Mucosa of stomach (tissue), 1 donor: ENCODE results near the gene BUB3.

ENCODE experiments used
- H3K27me3 ChIP-seq: one replicate; pipeline ENCODE4 v1.7.0; 2013; ENCODE audit warnings: mild to moderate bottlenecking, low read length; ENCODE audit not compliant: control insufficient read depth, insufficient read depth
- H3K36me3 ChIP-seq: one replicate; pipeline ENCODE4 v1.7.0; 2013; ENCODE audit warnings: low read length; ENCODE audit not compliant: control insufficient read depth, insufficient read depth
- H3K4me1 ChIP-seq: one replicate; pipeline ENCODE4 v1.7.0; 2013; ENCODE audit warnings: mild to moderate bottlenecking, low read length; ENCODE audit not compliant: control insufficient read depth, insufficient read depth
- H3K4me3 ChIP-seq: one replicate; pipeline ENCODE4 v1.7.0; 2013; ENCODE audit warnings: low read length
- H3K9ac ChIP-seq: one replicate; pipeline ENCODE4 v1.7.0; 2013; ENCODE audit warnings: mild to moderate bottlenecking, low read length, moderate library complexity
- H3K9me3 ChIP-seq: one replicate; pipeline ENCODE4 v1.7.0; 2013; ENCODE audit warnings: mild to moderate bottlenecking, low read length, moderate library complexity; ENCODE audit not compliant: control insufficient read depth
- donor health status: Pancreatic carcinoma.

The BUB3 gene

GRCh38 chr10:123203393-123204126 lies 49.4 kb downstream of the BUB3 start:
- Histone ChIP-seq H3K4me1 (peaks cover 4% of the 10 kb centered on the region), H3K4me3 (no peak overlapping the region), H3K27me3 (no peaks in the 10 kb centered on the region), H3K9me3 (no peaks in the 10 kb centered on the region), H3K36me3 (no peaks in the 10 kb centered on the region), H3K9ac (no peak overlapping the region)

DNA sequence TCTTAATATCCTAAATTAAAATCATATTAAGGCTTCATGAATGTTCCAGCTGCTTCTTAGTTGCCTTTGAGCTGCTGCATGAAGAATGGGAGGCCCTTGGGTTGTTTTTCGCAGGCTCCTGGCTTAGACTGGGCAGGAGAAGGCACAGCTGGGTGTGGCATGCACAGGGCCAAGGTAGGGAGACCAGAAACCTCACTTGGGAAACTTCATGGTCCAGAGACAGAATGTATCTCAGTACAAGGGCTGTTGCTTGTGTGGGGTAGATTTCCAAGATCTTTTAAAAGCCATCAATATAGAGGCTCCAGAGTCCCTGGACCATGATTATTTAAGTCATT lies 49.9 kb downstream of the BUB3 start:
- Histone ChIP-seq H3K9ac (no peak overlapping the region), H3K9me3 (no peaks in the 10 kb centered on the region), H3K27me3 (no peaks in the 10 kb centered on the region), H3K4me3 (no peak overlapping the region), H3K4me1 (peaks cover 4% of the 10 kb centered on the region), H3K36me3 (no peaks in the 10 kb centered on the region)

- Histone ChIP-seq H3K9ac (no peak overlapping the region), H3K36me3 (no peaks in the 10 kb centered on the region), H3K4me1 (peaks cover 4% of the 10 kb centered on the region), H3K9me3 (no peaks in the 10 kb centered on the region), H3K27me3 (no peaks in the 10 kb centered on the region), H3K4me3 (no peak overlapping the region)
These were observed 50.8 kb downstream of the BUB3 start for GRCh38 chr10:123205041-123205440.

GRCh38 chr10:123212063-123212462 lies 57.9 kb downstream of the BUB3 start:
- H3K4me1 ChIP-seq: no peaks in the 10 kb centered on the region
- no peaks in the 10 kb centered on the region for H3K9me3 ChIP-seq
- H3K36me3 ChIP-seq: no peaks in the 10 kb centered on the region

GRCh38 chr10:123212640-123213039 lies 58.4 kb downstream of the BUB3 start:
- H3K27me3 ChIP-seq: no peaks in the 10 kb centered on the region
- H3K36me3 ChIP-seq: no peaks in the 10 kb centered on the region
- no peaks in the 10 kb centered on the region for H3K9me3 ChIP-seq
- no peaks in the 10 kb centered on the region for H3K4me1 ChIP-seq
- no peak overlapping the region for H3K9ac ChIP-seq
- H3K4me3 ChIP-seq: no peak overlapping the region

More at GRCh38 chr10:123212063-123212462, 57.9 kb downstream of the BUB3 start:
- Histone ChIP-seq H3K9ac (no peak overlapping the region), H3K27me3 (no peaks in the 10 kb centered on the region), H3K4me3 (no peak overlapping the region)

GRCh38 chr10:123213192-123213591 lies 59.0 kb downstream of the BUB3 start:
- no peak overlapping the region for H3K9ac ChIP-seq
- H3K4me3 ChIP-seq: no peak overlapping the region
- no peaks in the 10 kb centered on the region for H3K9me3 ChIP-seq
- H3K27me3 ChIP-seq: no peaks in the 10 kb centered on the region
- no peaks in the 10 kb centered on the region for H3K36me3 ChIP-seq
- no peaks in the 10 kb centered on the region for H3K4me1 ChIP-seq
